Measurements from ENCODE around the gene QSOX2.

- TF ChIP-seq PHF8 (IDR thresholded peaks at IDR 0.05; ENCODE audit: borderline replicate concordance, low read depth) (no peak), JUN (IDR thresholded peaks at IDR 0.05) (no peak), RAD21 (conservative IDR thresholded peaks at IDR 0.05 in 1 of 2, IDR thresholded peaks at IDR 0.05 in 1 of 2) (no peak), JUNB (IDR thresholded peaks at IDR 0.05) (no peak)
These were observed 27.7 kb upstream of the QSOX2 start for GRCh38 chr9:136273244-136273865.
